PC-3 (cell line): ENCODE results near the gene AGBL1. TPM values are rescaled to one million over a fixed set of nuclear protein-coding genes. Genes with fewer than 3 reads are reported as not detected.
A peak's percentile ranks its signal among the peaks of the same experiment; 100 is the strongest.

Source experiments
- ATAC-seq: fragments of 200-7000 bp; cut with Tn5 transposase; 2 replicates; pipeline ENCODE4 v1.9.1; 2020; ENCODE audit warnings: mild to moderate bottlenecking, moderate library complexity
- BruUV-seq: library from RNA; stranded (reverse); fragments of 400-500 nt; replicated peaks from 2 replicates; lab custom pipeline; 2021; lab: Mats Ljungman, UMichigan
- CTCF ChIA-PET: fragments of 300-600 bp; sonication (Branson Sonifier 250); formaldehyde crosslinking; loops from one replicate; lab custom pipeline; 2022; ENCODE audit warnings: antibody characterized with exemption; lab: Charles Lee
- POLR2A ChIA-PET: fragments of 300-600 bp; sonication (Branson Sonifier 250); formaldehyde crosslinking; loops from one replicate; lab custom pipeline; 2022; ENCODE audit warnings: antibody characterized with exemption; ENCODE audit not compliant: unreplicated experiment; lab: Charles Lee
- DNase-seq: peaks from one replicate; pipeline ENCODE4 v3.0.0-alpha.2; 2015
- H2AFZ ChIP-seq: fragments of 300-600 bp; sonication (generic); 2 replicates; pipeline ENCODE4 v1.6.0; 2016; ENCODE audit warnings: antibody characterized with exemption, low read length
- H3F3A ChIP-seq: fragments of 300-600 bp; sonication (generic); one replicate; pipeline ENCODE4 v1.6.0; 2017; ENCODE audit warnings: antibody characterized with exemption, low read length, control low read depth, mild to moderate bottlenecking; ENCODE audit not compliant: unreplicated experiment
- H3K27ac ChIP-seq: fragments of 300-600 bp; sonication (generic); 2 replicates; pipeline ENCODE4 v1.5.1; 2016; ENCODE audit warnings: mild to moderate bottlenecking, low read length
- H3K27me3 ChIP-seq: fragments of 300-600 bp; sonication (generic); 2 replicates; pipeline ENCODE4 v1.6.1; 2016; ENCODE audit warnings: low read length, mixed read lengths
- H3K36me3 ChIP-seq: fragments of 300-600 bp; sonication (generic); 2 replicates; pipeline ENCODE4 v1.6.1; 2016; ENCODE audit warnings: low read depth, mixed run types, low read length, mixed read lengths
- H3K4me1 ChIP-seq: fragments of 300-600 bp; sonication (generic); 2 replicates; pipeline ENCODE4 v1.5.1; 2016; ENCODE audit warnings: low read length; ENCODE audit not compliant: insufficient read depth
- H3K4me2 ChIP-seq: fragments of 300-600 bp; sonication (generic); 2 replicates; pipeline ENCODE4 v1.6.0; 2016; ENCODE audit warnings: low read length
- H3K4me3 ChIP-seq: fragments of 300-600 bp; sonication (generic); 2 replicates; pipeline ENCODE4 v1.5.1; 2016; ENCODE audit warnings: mild to moderate bottlenecking, low read length, mixed read lengths
- H3K79me2 ChIP-seq: fragments of 300-600 bp; sonication (generic); 2 replicates; pipeline ENCODE4 v1.6.1; 2017; ENCODE audit warnings: low read length, mixed read lengths
- H3K9ac ChIP-seq: fragments of 300-600 bp; sonication (generic); 2 replicates; pipeline ENCODE4 v1.6.0; 2016; ENCODE audit warnings: mild to moderate bottlenecking, low read length
- H3K9me2 ChIP-seq: fragments of 300-600 bp; sonication (generic); replicated peaks from 2 replicates; pipeline ENCODE4 v1.6.1; 2016; ENCODE audit warnings: mixed run types, low read length, mixed read lengths
- H3K9me3 ChIP-seq: fragments of 300-600 bp; sonication (generic); 2 replicates; pipeline ENCODE4 v1.6.1; 2016; ENCODE audit warnings: low read length, mixed read lengths
- H4K20me1 ChIP-seq: fragments of 300-600 bp; sonication (generic); 2 replicates; pipeline ENCODE4 v1.6.1; 2016; ENCODE audit warnings: low read length, mixed read lengths
- EZH2 ChIP-seq: fragments of 300-600 bp; sonication (generic); IDR thresholded peaks from one replicate; pipeline ENCODE4 v1.6.1; 2017; ENCODE audit warnings: antibody characterized with exemption, mild to moderate bottlenecking, low read length; ENCODE audit not compliant: unreplicated experiment
- EZH2phosphoT487 ChIP-seq: fragments of 300-600 bp; sonication (generic); IDR thresholded peaks from 2 replicates; pipeline ENCODE4 v1.6.1; 2018; ENCODE audit warnings: mild to moderate bottlenecking, antibody characterized with exemption, low read length, borderline replicate concordance
- intact Hi-C: fragments of 100-400 bp; cut with micrococcal nuclease; formaldehyde crosslinking; loops from 2 replicates; pipeline ENCODE4 v1.9.0; 2023
- total RNA-seq: library from RNA; depleted of rRNA; stranded (reverse); fragments of >200 nt; gene quantifications from 2 replicates; pipeline ENCODE4 v1.2.3, GENCODE V29; 2014
- TF ChIP-seq, protein P1 (sequence below): fragments of 300-600 bp; sonication (generic); conservative IDR thresholded peaks from 2 replicates; pipeline ENCODE4 v1.5.1; 2017; ENCODE audit warnings: antibody characterized with exemption, low read depth, mild to moderate bottlenecking, low read length

The AGBL1 gene
- total RNA-seq, 1 experiment from 2014 or later, result not detected

DNA sequence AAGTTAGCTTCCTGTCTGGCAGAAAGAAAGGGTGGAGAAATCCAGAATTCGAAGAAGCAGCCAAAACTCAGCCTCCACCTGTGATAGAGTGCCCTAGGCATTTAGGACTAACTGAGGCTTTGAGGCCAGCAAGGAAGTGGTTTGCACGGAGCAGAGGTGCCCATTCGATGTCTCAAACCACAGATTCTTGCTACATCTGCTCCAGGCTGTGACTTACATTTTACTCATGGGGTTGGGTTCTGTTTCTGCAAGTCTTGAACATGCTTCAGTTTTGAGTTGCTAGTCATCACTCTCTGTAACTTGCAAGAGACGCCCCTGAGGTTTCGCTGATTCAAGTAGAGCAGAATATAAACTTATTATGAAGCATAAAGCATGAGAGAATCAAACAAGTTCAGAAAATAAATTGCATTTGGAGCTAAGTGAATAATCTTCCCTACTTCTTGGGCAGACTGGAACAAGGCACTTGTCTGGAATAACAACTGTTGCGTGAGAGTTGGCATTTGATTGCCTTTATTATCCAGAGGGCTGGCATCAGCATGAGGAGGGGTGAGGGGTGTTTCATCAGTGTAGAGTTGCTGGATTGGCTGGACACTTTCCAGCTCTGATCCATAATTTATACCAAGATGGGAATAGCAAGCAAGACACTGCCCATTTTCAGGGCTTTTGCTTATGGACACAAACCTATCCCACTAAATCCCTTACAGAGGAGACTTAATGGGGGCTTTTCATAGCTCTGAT, 256.5 kb downstream of the AGBL1 start:
- CTCF ChIA-PET, result no interaction called here
- BruUV-seq, result no TSS peak
- no peaks in the 10 kb centered on the region for H4K20me1 ChIP-seq
- 0 out of 2 replicates have a peak overlapping the region, but pooled peaks have one; percentile 22 for H3K4me2 ChIP-seq
- H3K9me3 ChIP-seq, result no peaks in the 10 kb centered on the region; the same call in 1 of the 2 replicates
- H3K27me3 ChIP-seq, result no peaks in the 10 kb centered on the region
- H3K4me1 ChIP-seq, result peaks cover 3% of the 10 kb centered on the region; the same call in 1 of the 2 replicates
- intact Hi-C loops, result no loop called here
- H3K36me3 ChIP-seq, result no peaks in the 10 kb centered on the region
- H3K27ac ChIP-seq, result peak overlapping the region; percentile 69
- POLR2A ChIA-PET, result no interaction called here
- H3K79me2 ChIP-seq, result no peaks in the 10 kb centered on the region
- no peaks in the 10 kb centered on the region for H3F3A ChIP-seq
- no peak overlapping the region for H3K9ac ChIP-seq
- H3K4me3 ChIP-seq, result no peak overlapping the region
- TF ChIP-seq, protein P1, sequence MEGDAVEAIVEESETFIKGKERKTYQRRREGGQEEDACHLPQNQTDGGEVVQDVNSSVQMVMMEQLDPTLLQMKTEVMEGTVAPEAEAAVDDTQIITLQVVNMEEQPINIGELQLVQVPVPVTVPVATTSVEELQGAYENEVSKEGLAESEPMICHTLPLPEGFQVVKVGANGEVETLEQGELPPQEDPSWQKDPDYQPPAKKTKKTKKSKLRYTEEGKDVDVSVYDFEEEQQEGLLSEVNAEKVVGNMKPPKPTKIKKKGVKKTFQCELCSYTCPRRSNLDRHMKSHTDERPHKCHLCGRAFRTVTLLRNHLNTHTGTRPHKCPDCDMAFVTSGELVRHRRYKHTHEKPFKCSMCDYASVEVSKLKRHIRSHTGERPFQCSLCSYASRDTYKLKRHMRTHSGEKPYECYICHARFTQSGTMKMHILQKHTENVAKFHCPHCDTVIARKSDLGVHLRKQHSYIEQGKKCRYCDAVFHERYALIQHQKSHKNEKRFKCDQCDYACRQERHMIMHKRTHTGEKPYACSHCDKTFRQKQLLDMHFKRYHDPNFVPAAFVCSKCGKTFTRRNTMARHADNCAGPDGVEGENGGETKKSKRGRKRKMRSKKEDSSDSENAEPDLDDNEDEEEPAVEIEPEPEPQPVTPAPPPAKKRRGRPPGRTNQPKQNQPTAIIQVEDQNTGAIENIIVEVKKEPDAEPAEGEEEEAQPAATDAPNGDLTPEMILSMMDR, result no peak
- TF ChIP-seq EZH2phosphoT487, result no peak
- no peak for TF ChIP-seq EZH2
- H2AFZ ChIP-seq, result no peak overlapping the region
- DNase-seq (peak; percentile 67), ATAC-seq (no peak)
- no peaks in the 10 kb centered on the region for H3K9me2 ChIP-seq

DNA sequence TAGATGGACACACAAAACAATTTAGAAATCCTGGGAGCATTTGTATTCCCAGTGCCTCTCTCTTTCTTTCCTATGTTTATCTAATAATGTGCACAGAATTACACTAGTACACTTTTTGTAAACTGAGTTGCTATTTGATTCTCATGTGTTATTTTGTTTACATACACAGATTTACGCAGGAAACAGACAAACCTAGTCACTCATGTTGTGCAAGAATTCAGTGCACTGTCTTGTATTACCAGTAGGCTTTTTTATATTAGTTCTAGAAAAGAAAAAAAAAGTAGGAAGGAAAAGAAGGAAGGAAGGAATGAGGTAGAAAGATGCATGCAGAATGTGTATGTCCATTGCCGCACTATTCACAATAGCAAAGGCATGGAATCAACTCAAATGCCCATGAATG, 257.4 kb downstream of the AGBL1 start:
- no peaks in the 10 kb centered on the region for H3K9me2 ChIP-seq
- H3K36me3 ChIP-seq, result no peaks in the 10 kb centered on the region
- H3K4me2 ChIP-seq, result no peak overlapping the region
- peak overlapping the region; percentile 69 for H3K27ac ChIP-seq
- peaks cover 3% of the 10 kb centered on the region; the same call in 1 of the 2 replicates for H3K4me1 ChIP-seq
- H3K79me2 ChIP-seq, result no peaks in the 10 kb centered on the region
- DNase-seq, result no peak
- intact Hi-C loops, result no loop called here
- H3K9me3 ChIP-seq, result no peaks in the 10 kb centered on the region; the same call in 1 of the 2 replicates
- H2AFZ ChIP-seq, result no peak overlapping the region
- H3K9ac ChIP-seq, result no peak overlapping the region
- TF ChIP-seq EZH2, result no peak
- TF ChIP-seq EZH2phosphoT487, result no peak
- TF ChIP-seq, protein P1, result no peak
- BruUV-seq, result no TSS peak
- H3K27me3 ChIP-seq, result no peaks in the 10 kb centered on the region
- no peaks in the 10 kb centered on the region for H4K20me1 ChIP-seq
- ATAC-seq, result no peak
- CTCF ChIA-PET, result no interaction called here
- POLR2A ChIA-PET, result no interaction called here
- H3F3A ChIP-seq, result no peaks in the 10 kb centered on the region
- H3K4me3 ChIP-seq, result no peak overlapping the region

DNA sequence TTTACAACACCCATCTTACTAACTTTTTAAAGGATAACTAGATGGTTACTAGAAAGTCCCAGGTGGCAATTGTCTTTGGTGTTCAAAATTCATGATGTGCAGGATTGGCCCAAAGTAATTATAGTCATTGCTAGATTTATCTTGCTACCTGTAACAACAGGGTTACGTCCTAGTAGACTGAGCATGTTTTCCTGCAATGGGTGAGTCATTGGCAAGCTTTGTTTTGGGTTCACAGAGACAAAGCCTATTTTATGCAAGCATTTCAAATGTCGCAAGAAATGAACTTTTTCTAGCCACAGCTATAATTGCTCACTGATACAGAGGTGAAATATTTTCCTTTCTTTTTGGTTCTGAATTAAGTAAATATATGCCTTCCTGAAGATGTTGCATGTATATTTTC, 267.6 kb downstream of the AGBL1 start:
- Histone ChIP-seq H3K36me3 (no peaks in the 10 kb centered on the region), H3K9me3 (no peaks in the 10 kb centered on the region), H3K9me2 (no peaks in the 10 kb centered on the region), H3K27me3 (no peaks in the 10 kb centered on the region), H3K4me3 (no peak overlapping the region), H4K20me1 (no peaks in the 10 kb centered on the region), H3K4me2 (no peak overlapping the region), H3K4me1 (no peaks in the 10 kb centered on the region), H3K27ac (no peak overlapping the region), H2AFZ (no peak overlapping the region), H3F3A (no peaks in the 10 kb centered on the region), H3K79me2 (no peaks in the 10 kb centered on the region), H3K9ac (no peak overlapping the region)
- ChIA-PET POLR2A (no interaction called here), CTCF (no interaction called here)
- DNase-seq (peak; percentile 2), ATAC-seq (no peak)
- intact Hi-C loops, result no loop called here
- BruUV-seq, result no TSS peak
- TF ChIP-seq, protein P1, result no peak
- TF ChIP-seq EZH2 (no peak), EZH2phosphoT487 (no peak)
